M059J (cell line): ENCODE measurements around the gene MEIS2. TPM values are rescaled to one million over a fixed set of nuclear protein-coding genes. Genes with fewer than 3 reads are reported as not detected.
A peak's percentile ranks its signal among the peaks of the same experiment; 100 is the strongest.

Experiments used
- DNase-seq: peaks from one replicate; pipeline ENCODE4 v3.0.0-alpha.2; 2012; ENCODE audit warnings: low read depth
- total RNA-seq: library from RNA; depleted of rRNA; stranded (reverse); fragments of >200 nt; shearing (Covaris generic); gene quantifications from 2 replicates; pipeline ENCODE4 v1.2.3, GENCODE V29; 2014

The MEIS2 gene
- total RNA-seq, 1 experiment from 2014 or later: 32.9 TPM

- peak; percentile 39 for DNase-seq
Observed at GRCh38 chr15:37098468-37099318, 1.7 kb downstream of the MEIS2 start.

- DNase-seq: peak; percentile 57
Observed at GRCh38 chr15:37097144-37097919, 3.0 kb downstream of the MEIS2 start.

DNA sequence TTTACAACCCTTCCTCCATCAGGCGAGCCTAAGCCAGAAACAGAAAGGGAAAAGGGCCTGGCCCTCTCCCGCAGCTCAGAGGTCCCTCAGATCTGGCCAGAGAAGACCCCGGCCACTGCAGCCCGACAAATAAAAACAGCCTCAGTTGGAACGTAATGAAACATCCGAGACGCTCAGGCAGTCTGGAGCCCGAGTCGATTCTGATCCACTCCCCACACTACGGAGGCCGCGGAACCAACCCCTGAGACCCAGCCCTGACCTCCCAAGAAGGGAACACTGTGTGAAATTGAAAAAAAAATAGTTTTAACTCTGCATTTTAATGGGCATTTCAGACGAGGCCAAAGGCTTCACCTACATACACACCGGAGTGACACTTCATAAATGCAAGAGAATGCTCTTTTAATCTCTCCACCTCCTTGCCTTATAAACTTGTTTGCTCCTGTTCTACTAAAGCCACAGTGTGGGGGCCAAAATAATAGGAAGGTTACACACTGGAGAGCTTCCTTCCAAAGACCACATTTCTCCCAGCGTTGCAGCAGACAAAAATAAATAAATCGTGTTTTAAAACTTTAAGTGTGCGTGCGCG is 3.7 kb downstream of the MEIS2 start:
- no peak for DNase-seq

- DNase-seq: peak; percentile 31
Observed at GRCh38 chr15:37095770-37096557, 4.4 kb downstream of the MEIS2 start.

DNA sequence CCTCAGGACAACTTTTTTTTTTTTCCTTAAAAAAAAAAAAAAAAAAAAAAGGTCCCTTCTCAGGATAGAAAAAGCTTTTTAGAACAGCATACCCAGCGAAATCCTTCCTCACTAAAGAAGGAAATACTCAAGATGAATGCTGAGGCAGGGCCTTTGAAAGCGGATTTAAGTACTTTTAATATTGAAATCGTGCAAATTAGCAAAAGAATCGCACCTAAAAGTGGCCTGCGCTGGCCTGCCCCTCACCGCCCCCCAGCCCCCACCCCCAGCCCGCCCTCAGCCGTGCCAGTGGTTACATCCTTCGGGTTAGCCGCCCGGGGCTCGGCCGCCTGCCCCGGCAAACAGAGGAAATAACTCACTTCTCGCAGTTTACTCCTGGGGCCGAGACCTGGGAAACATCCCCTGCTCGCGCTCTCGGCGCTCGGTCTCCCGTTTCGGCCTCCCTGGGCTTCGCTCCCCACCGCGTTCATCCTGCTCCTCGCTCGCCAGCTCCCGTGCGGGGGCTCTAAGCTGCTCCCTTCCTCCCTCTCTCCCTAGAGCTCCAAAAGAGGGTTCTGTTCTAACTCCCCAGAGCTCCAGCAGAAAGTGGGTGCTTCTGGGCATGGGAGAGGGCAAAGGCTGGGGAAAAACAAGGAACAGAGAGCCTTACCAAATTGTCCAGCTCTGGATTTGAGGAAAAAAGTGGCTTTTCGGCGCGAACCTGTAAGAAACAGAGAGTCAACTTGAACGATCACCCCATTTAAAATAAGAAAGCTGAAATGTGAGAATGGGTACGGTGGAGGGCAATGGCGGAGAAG is 5.2 kb downstream of the MEIS2 start:
- DNase-seq: peak; percentile 46

DNA sequence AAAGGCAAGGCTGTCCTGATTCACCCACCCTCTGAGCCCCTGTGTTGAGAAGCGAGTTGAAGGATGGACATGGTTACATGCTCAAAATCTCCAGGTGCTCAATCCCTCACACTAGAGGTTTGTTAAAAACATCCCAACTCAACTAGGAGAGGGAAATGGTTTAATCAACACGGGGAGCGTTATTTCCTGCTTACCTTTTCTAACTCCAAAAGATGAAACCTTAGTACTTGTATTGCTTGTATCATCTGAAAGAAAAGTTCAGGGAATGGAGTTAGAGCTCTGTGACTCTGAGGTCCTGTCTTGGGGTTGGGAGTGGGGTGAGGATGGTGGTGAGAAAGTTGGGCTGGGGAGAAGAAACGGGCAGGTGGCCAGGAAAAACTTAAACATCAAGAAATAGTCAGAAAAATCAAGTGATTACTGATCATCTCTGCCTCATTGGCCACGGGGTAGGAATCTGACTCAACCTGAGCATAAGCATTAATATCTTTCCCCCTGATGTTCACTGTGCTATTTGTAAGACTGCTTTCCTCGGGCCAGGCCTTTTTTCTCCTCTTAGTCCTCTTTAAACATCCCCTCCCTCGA is 5.9 kb downstream of the MEIS2 start:
- peak; percentile 50 for DNase-seq

- DNase-seq: peak; percentile 75
Observed at GRCh38 chr15:37093480-37094332, 6.6 kb downstream of the MEIS2 start.

DNA sequence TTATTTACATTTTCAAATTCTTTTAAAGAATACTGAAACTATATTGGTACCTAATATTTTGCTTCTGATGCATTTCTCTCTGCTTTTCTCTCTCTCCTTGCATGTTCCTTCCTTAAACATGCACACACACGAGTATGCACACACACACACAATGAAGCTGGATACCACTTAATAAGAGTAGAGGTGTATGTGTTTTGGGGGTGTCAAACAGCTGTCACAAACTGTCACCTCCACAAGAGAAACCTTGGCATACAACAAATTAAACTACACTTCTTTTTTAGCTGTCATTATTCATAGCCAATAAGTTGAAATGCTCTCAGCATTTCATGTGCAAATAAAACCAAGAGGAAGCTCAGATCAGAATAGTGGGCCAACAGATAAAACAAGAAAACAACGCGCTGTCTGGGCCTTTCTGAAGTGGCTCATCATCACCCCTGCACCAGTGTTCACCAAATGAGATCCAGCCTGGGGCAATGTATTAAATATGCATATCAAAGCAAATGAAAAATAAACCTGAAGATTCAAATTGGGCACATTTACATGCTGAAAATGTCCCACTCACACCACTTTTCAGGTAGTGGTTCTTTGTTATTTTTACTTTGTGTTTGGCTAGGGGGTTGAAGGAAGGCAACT is 9.7 kb downstream of the MEIS2 start:
- DNase-seq: no peak

DNA sequence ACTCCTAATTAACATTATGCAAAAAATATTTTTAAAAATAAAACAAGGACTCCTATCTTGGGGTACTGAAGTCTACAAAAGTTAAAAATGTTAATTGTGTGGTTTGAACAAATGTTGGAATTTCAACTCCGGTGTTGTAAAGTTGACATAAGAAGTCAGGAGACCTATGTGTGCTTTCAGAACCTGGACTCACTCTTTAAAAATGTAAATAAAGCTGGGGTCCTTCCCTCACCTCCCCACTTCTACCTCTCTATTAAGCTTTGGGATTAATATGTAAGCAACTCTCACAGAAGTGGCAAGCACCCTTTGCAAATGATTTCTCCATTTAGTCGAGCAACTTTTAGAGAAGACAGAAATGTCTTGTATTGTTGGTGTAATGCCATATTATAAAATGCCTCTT is 11.9 kb downstream of the MEIS2 start:
- DNase-seq: no peak

GRCh38 chr15:37087131-37087588 is 13.2 kb downstream of the MEIS2 start:
- no peak for DNase-seq

DNA sequence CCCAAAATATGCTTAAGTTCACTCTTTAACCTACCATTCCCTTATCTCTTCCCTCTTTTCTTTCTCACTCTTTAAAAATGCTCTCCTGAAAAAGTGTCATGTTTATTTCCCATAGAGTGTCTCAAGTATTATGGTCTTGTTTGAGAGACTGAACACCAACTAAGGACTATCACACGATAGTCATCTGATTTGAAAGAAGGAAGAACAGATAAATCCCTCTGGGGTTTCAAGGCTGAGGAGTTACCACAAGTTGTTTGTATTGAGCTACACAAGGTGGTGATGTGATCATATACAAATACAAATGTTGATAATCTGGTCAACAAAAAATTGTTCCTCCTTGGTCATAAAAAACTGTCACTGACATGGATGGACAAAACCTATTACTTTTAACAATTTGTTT is 13.8 kb downstream of the MEIS2 start:
- no peak for DNase-seq

DNA sequence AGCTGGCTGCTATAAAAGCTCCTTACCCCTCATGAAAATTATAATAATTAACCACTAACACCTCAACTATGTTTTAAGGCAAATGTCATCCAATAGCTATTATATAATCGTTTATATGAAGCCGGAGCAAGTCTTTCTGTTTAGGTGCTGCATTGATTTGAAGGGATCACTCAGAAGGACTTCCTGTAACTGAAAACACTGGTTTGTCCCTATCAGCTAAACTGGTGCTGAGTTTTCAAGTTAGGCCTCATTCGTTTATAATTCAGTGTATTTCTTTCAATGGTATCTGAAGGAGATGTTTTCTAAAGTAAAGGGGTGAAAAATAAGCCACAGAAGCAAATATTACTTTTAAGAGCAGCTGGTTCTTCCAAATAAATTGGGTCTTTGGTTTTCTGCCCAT is 14.2 kb downstream of the MEIS2 start:
- DNase-seq: no peak

DNA sequence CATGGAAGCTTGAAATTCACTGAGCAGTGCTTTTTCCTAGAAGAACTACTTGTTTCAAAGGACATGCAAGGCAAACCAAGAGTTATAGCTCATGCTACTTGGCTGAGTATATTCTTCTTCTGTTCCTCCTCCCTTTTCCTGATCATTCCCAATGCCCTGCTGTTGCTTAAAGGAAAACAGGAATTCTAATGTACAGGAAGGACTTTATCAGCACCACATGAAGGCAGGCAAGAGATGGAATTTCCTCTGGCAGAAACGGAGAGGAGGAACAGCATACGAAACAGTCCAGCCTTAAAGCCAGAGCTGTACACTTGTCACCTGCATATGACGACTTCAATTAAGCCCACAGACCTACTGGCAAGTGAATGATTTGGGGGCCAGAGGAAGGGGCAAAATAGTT is 15.7 kb downstream of the MEIS2 start:
- DNase-seq: no peak

- no peak for DNase-seq
Observed at GRCh38 chr15:37083610-37084009, 16.7 kb downstream of the MEIS2 start.

- no peak for DNase-seq
Observed at GRCh38 chr15:37081983-37082382, 18.4 kb downstream of the MEIS2 start.

DNA sequence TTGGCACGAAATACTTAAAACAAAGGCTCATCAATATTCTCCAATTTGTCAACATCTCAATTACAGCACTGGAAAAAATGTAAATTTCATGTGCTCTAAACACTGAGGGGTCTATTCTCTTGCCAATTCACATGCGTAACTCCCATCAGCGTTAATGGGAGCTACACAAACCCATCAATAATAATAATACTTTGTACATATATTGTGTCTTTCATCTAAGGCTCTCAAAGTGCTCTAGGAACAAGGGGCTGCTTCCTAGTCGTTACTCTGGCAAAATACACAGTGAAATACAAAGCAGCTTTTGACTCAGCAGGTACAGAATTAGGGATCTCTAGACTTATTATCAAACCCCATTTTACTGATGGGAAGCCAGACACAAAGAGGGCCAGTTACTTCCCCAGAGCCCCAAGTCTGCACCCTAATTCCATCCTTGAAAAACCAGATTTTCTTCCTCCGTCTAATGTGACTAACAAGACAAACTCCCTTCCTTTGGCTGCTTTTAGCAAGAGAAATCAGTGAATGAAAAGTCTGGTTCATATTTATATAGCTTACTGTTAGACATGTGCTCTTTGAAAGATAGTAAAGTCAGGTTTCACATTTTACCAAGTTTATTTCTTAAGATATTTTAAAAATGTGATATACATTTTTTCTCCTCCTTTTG is 20.0 kb downstream of the MEIS2 start:
- no peak for DNase-seq

DNA sequence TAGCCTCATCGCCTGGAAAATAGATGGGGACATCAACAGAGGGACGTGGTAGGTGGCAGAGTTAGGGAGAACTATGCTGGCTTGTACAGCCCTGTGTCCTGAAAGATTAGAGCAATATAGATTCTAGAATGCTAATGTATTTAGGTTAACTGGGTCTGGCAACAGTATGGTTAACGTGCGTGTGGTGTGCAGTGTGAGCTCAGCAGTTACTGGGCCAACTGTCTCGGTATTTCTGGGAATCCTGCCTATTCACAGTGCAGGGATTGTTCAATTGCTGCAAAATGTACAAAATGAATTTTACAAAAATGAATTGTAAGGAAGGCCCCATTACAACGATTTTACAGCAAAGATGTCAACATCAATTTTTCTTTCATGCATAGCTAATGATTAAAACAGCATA is 20.6 kb downstream of the MEIS2 start:
- DNase-seq: no peak

GRCh38 chr15:37078566-37078965 is 21.8 kb downstream of the MEIS2 start:
- no peak for DNase-seq
